NCI-H524 (cell line): ENCODE data around the gene GPHN.

ENCODE experiments used
- DNase-seq, 2 experiments: peaks; one replicate each; lab custom pipeline; 2025; lab: John Stamatoyannopoulos, UW

GPHN gene

GRCh38 chr14:66600416-66600815, 92.5 kb downstream of the GPHN start:
- no peak for DNase-seq

GRCh38 chr14:66601932-66602578, 94.1 kb downstream of the GPHN start:
- DNase-seq = no peak

- DNase-seq = no peak
Measured at GRCh38 chr14:66603945-66604344, 96.0 kb downstream of the GPHN start.

GRCh38 chr14:66606826-66607225, 98.9 kb downstream of the GPHN start:
- DNase-seq = no peak

DNA sequence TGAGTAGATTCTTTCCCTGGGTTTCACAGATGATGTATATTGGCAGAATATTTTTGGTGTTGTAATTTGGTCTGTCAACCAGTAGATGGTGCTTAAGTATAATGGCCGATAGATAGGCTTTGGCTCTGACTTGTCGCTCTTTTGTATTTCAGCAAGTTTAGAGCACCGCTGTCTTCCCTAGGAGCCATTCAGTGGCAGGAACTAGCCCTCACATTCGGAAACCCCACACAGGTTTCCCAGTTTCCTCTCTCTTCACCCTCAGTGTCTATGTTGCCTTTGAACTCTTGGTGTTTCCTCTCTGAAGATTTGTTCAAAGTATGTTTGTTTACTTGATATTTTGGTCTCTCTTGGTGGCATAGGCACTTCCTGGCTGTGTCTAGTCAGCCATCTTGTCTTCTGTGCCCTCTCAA, 102.2 kb downstream of the GPHN start:
- DNase-seq = no peak

DNA sequence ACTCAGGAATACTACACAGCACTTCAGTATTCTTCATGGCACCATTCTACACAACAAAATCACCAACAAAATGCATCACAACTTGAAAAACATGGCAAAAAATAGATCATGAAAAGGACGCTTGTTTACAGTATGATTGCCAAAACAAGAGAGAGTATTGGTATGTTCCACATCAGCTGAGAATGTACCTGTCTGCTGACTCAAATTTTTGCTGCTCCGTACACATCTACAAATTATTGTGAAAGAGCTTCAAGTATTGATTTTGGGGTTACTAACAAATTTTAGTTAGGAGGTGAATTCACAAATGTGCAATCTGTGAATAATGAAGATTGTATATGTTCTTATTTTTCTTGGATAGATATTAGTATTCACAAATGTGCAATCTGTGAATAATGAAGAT, 105.4 kb downstream of the GPHN start:
- no peak for DNase-seq

- DNase-seq = no peak
Measured at GRCh38 chr14:66619952-66620351, 112.0 kb downstream of the GPHN start.

- DNase-seq = no peak
Measured at GRCh38 chr14:66623838-66624237, 115.9 kb downstream of the GPHN start.

GRCh38 chr14:66624336-66624937, 116.5 kb downstream of the GPHN start:
- DNase-seq = peak; percentile 61 to 82

- no peak for DNase-seq
Measured at GRCh38 chr14:66628636-66629035, 120.7 kb downstream of the GPHN start.

DNA sequence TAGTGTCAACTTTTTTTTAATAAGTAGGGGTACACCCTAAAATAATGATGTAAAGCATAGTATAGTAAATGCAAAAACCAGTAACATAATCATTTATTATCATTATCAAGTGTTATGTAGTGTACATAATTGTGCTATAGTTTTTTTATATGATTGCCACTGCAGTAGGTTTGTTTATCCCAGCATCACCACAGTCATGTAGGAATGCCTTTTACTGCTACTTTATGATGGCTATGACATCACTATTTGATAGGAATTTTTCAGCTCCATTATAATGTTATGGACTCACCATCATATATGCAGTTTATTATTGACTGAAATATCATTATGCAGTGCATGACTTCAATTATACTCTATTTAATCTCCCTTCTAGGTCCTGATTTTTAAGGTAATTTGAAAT, 121.6 kb downstream of the GPHN start:
- DNase-seq = no peak

DNA sequence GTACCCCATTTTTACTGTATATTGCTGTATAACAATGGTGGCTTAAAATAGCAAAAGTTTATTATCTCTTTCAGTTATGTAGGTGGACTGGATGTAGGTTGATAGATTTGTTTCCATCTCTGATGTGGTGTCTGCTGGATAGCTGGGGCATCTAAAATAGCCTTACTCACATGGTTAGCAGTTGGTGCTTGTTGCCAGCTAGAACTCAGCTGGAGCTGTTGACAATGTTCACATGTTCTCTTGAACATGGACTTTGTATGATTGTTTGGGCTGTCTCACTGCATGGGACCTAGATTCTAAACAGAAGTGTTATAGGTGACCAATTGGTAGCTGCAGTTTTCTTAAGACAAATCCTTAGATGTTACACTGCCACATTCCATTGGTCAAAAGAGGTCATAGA, 126.9 kb downstream of the GPHN start:
- DNase-seq = no peak

DNA sequence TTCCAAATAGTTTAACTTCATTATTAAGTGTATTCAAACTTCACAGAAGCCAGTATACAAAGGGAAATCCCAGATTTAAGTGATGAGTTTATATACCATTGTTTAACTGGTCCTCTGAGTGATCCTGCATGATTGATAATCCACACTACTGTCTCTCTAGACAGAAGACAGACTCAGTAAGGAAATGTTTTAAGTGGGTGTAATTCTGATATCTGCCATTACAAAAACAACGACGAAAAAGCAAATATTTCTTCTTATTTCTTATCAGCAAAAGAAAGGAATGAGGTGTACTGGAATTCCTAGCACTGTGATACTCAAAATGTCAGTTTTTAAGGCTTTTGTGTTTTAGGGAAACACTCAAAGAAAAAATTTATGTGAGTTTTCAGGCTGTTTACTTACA, 127.5 kb downstream of the GPHN start:
- no peak for DNase-seq

- no peak for DNase-seq
Measured at GRCh38 chr14:66636240-66636639, 128.3 kb downstream of the GPHN start.

GRCh38 chr14:66638689-66639088, 130.7 kb downstream of the GPHN start:
- DNase-seq = no peak

- DNase-seq = no peak
Measured at GRCh38 chr14:66641861-66642635, 134.1 kb downstream of the GPHN start.

- DNase-seq = no peak
Measured at GRCh38 chr14:66643344-66643743, 135.4 kb downstream of the GPHN start.

DNA sequence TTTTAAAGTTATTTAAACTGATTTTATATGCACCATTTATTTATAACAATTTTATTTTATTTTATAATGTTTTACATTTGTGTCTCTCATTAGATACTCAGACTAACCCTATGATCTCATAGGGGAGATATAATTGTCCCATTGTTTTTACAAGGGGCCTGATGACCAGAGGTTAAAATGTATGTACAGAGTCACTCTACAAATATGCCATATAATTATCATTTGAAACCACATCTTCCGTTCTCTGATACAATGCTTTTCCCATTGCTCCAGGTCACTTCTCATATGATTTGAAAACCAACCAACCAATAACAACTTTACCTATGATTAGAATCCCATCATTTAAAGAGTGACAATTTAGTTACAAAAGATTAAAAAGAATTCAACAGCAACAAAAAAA, 137.8 kb downstream of the GPHN start:
- DNase-seq = no peak

GRCh38 chr14:66649498-66649897, 141.6 kb downstream of the GPHN start:
- DNase-seq = peak; percentile 94 to 99

DNA sequence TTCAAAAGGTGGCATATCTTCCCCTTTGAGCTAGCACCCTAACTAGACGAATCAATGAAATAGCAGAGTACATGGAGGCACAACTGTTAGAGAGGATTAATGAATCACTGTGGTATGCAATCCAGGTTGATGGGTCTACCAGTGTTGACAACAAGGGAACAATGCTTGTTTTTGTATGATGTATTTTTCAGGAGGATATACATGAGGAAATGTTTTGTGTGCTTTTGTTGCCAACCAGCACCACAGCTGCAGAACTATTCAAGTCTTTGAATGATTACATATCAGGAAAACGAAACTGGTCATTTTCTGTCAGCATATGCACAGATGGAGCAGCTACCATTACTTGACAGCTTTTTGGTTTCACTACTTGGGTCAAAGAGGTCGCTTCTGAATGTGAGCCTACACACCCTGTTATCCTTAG, 142.6 kb downstream of the GPHN start:
- no peak for DNase-seq

- no peak for DNase-seq
Measured at GRCh38 chr14:66651536-66652220, 143.7 kb downstream of the GPHN start.

- no peak for DNase-seq
Measured at GRCh38 chr14:66652525-66653106, 144.7 kb downstream of the GPHN start.
